ENCODE data around the gene TM7SF3. TPM values are rescaled to one million over a fixed set of nuclear protein-coding genes. Genes with fewer than 3 reads are reported as not detected.

The TM7SF3 gene
- total RNA-seq, 4 donors from 2014 or later = 38.6 to 123 (median 47.5) TPM

- no peak for DNase-seq
- 53% methylated on average over 1 of the region's 1 CpG; no CpG with 5 or more reads in 1 of the 2 donors for WGBS, 2 donors (ENCODE audit: low coverage in 1 of 2)
- in situ Hi-C loops (cut with MboI; ENCODE audit: low pct_ligation_motif_present in 1 of 4, low pct_unique_long_range_greater_than_20kb in 1 of 4, low sequenced_read_pairs in 3 of 4) (loop anchor here in 2 of 4 donors (25.0 kb wide), 1 partner anchor 164 kb away; the partner anchor contains the start of gene ITPR2 (in 2 of the 2)), intact Hi-C loops (cut with DNase I; ENCODE audit: low total_unique reads) (no loop called here)
- Histone ChIP-seq H3K36me3 (peaks cover 0 to 4% (median 2%) of the 10 kb centered on the region in 4 donors), H3K27me3 (no peaks in the 10 kb centered on the region), H3K27ac (no peak overlapping the region), H3K9me3 (no peaks in the 10 kb centered on the region), H3K4me1 (peaks cover 0 to 13% (median 3%) of the 10 kb centered on the region in 4 donors), H3K4me3 (no peak overlapping the region)
- no peak for TF ChIP-seq POLR2A (IDR thresholded peaks at IDR 0.05)
- TF ChIP-seq CTCF (IDR thresholded peaks at IDR 0.05) = no peak
- TF ChIP-seq POLR2AphosphoS5 (IDR thresholded peaks at IDR 0.05) = no peak
- TF ChIP-seq EP300 (IDR thresholded peaks at IDR 0.05; ENCODE audit: low read depth) = no peak
Measured at GRCh38 chr12:27000961-27001360, 13.2 kb downstream of the TM7SF3 start.

GRCh38 chr12:26997003-26997402, 17.2 kb downstream of the TM7SF3 start:
- Histone ChIP-seq H3K27ac (no peak overlapping the region), H3K27me3 (no peaks in the 10 kb centered on the region), H3K36me3 (peaks cover 0 to 19% (median 9%) of the 10 kb centered on the region in 4 donors), H3K9me3 (no peaks in the 10 kb centered on the region), H3K4me3 (no peak overlapping the region), H3K4me1 (peaks cover 0 to 6% (median 0%) of the 10 kb centered on the region in 4 donors)
- no peak for DNase-seq
- intact Hi-C loops (cut with DNase I; ENCODE audit: low total_unique reads) (no loop called here), in situ Hi-C loops (cut with MboI; ENCODE audit: low pct_ligation_motif_present in 1 of 4, low pct_unique_long_range_greater_than_20kb in 1 of 4, low sequenced_read_pairs in 3 of 4) (no loop called here)
- WGBS, 2 donors (ENCODE audit: low coverage in 1 of 2) = 75 to 98% methylated on average over 1 to 2 of the region's 2 CpGs
- TF ChIP-seq POLR2A (IDR thresholded peaks at IDR 0.05) = no peak
- no peak for TF ChIP-seq EP300 (IDR thresholded peaks at IDR 0.05; ENCODE audit: low read depth)
- TF ChIP-seq CTCF (IDR thresholded peaks at IDR 0.05) = no peak
- no peak for TF ChIP-seq POLR2AphosphoS5 (IDR thresholded peaks at IDR 0.05)

GRCh38 chr12:26995706-26996105, 18.5 kb downstream of the TM7SF3 start:
- Histone ChIP-seq H3K27ac (no peak overlapping the region), H3K36me3 (peaks cover 0 to 21% (median 9%) of the 10 kb centered on the region in 4 donors), H3K27me3 (no peaks in the 10 kb centered on the region), H3K4me1 (no peaks in the 10 kb centered on the region), H3K4me3 (no peak overlapping the region), H3K9me3 (no peaks in the 10 kb centered on the region)
- intact Hi-C loops (cut with DNase I; ENCODE audit: low total_unique reads) = no loop called here
- no peak for DNase-seq
- TF ChIP-seq POLR2A (IDR thresholded peaks at IDR 0.05) = no peak
- no peak for TF ChIP-seq POLR2AphosphoS5 (IDR thresholded peaks at IDR 0.05)
- TF ChIP-seq CTCF (IDR thresholded peaks at IDR 0.05) = no peak
- TF ChIP-seq EP300 (IDR thresholded peaks at IDR 0.05; ENCODE audit: low read depth) = no peak
- 90% methylated on average over 2 of the region's 2 CpGs; no CpG with 5 or more reads in 1 of the 2 donors for WGBS, 2 donors (ENCODE audit: low coverage in 1 of 2)
- in situ Hi-C loops (cut with MboI; ENCODE audit: low pct_ligation_motif_present in 1 of 4, low pct_unique_long_range_greater_than_20kb in 1 of 4, low sequenced_read_pairs in 3 of 4) = no loop called here

- DNase-seq = no peak
- H3K36me3 ChIP-seq = peaks cover 0 to 23% (median 11%) of the 10 kb centered on the region in 4 donors
- no peak overlapping the region for H3K4me3 ChIP-seq
- H3K27me3 ChIP-seq = no peaks in the 10 kb centered on the region
- 67 to 93% methylated on average over 1 of the region's 1 CpG for WGBS, 2 donors (ENCODE audit: low coverage in 1 of 2)
- in situ Hi-C loops (cut with MboI; ENCODE audit: low pct_ligation_motif_present in 1 of 4, low pct_unique_long_range_greater_than_20kb in 1 of 4, low sequenced_read_pairs in 3 of 4) (no loop called here), intact Hi-C loops (cut with DNase I; ENCODE audit: low total_unique reads) (no loop called here)
- no peak overlapping the region for H3K27ac ChIP-seq
- H3K9me3 ChIP-seq = no peaks in the 10 kb centered on the region
- TF ChIP-seq POLR2A (IDR thresholded peaks at IDR 0.05) = no peak
- TF ChIP-seq POLR2AphosphoS5 (IDR thresholded peaks at IDR 0.05) = no peak
- no peak for TF ChIP-seq EP300 (IDR thresholded peaks at IDR 0.05; ENCODE audit: low read depth)
- TF ChIP-seq CTCF (IDR thresholded peaks at IDR 0.05) = no peak
- no peaks in the 10 kb centered on the region for H3K4me1 ChIP-seq
Measured at GRCh38 chr12:26994109-26994508, 20.1 kb downstream of the TM7SF3 start.

Measured in transverse colon (tissue), 4 donors.